ACC112 (cell line): ENCODE results near the gene MYL3.

Source experiments
- H2AFZ ChIP-seq: fragments of 200-600 bp; sonication (generic); one replicate; pipeline ENCODE4 v1.6.0; 2017; ENCODE audit warnings: antibody characterized with exemption, low read length; ENCODE audit not compliant: unreplicated experiment
- H3K27ac ChIP-seq: fragments of 200-600 bp; sonication (generic); 2 replicates; pipeline ENCODE4 v1.5.1; 2014; ENCODE audit warnings: low read depth, mild to moderate bottlenecking, antibody characterized with exemption, low read length, moderate library complexity
- H3K27me3 ChIP-seq: fragments of 200-600 bp; sonication (generic); 2 replicates; pipeline ENCODE4 v1.6.1; 2014; ENCODE audit warnings: mild to moderate bottlenecking, antibody characterized with exemption, low read length, moderate library complexity, mixed read lengths; ENCODE audit not compliant: insufficient read depth
- H3K36me3 ChIP-seq: fragments of 200-600 bp; sonication (generic); 2 replicates; pipeline ENCODE4 v1.6.1; 2016; ENCODE audit warnings: mild to moderate bottlenecking, antibody characterized with exemption, low read length, moderate library complexity, mixed read lengths; ENCODE audit not compliant: insufficient read depth
- H3K4me1 ChIP-seq: fragments of 200-600 bp; sonication (generic); one replicate; pipeline ENCODE4 v1.6.1; 2016; ENCODE audit warnings: low read length, mixed read lengths; ENCODE audit not compliant: insufficient read depth, unreplicated experiment, control insufficient read depth
- H3K4me3 ChIP-seq: fragments of 200-600 bp; sonication (generic); 2 replicates; pipeline ENCODE4 v1.5.1; 2014; ENCODE audit warnings: mild to moderate bottlenecking, low read depth, low read length
- H3K79me2 ChIP-seq: fragments of 200-600 bp; sonication (generic); one replicate; pipeline ENCODE4 v1.6.0; 2016; ENCODE audit warnings: low read length; ENCODE audit not compliant: control insufficient read depth, unreplicated experiment, insufficient read depth

The MYL3 gene

GRCh38 chr3:46883054-46883829, 20.0 kb upstream of the MYL3 start:
- no peaks in the 10 kb centered on the region for H3K36me3 ChIP-seq
- H3K27me3 ChIP-seq = peaks cover 53% of the 10 kb centered on the region
- no peak overlapping the region for H3K27ac ChIP-seq

GRCh38 chr3:46882377-46883053, 19.3 kb upstream of the MYL3 start:
- peaks cover 7% of the 10 kb centered on the region for H3K4me1 ChIP-seq
- peak overlapping the region; percentile 87 for H2AFZ ChIP-seq
- no peaks in the 10 kb centered on the region for H3K79me2 ChIP-seq
- no peaks in the 10 kb centered on the region for H3K36me3 ChIP-seq
- peak overlapping the region; percentile 75 for H3K4me3 ChIP-seq
- peaks cover 53% of the 10 kb centered on the region for H3K27me3 ChIP-seq
- H3K27ac ChIP-seq = no peak overlapping the region

More at GRCh38 chr3:46883054-46883829, 20.0 kb upstream of the MYL3 start:
- H3K4me3 ChIP-seq = peak overlapping the region; percentile 75
- peaks cover 7% of the 10 kb centered on the region for H3K4me1 ChIP-seq
- H2AFZ ChIP-seq = no peak overlapping the region
- no peaks in the 10 kb centered on the region for H3K79me2 ChIP-seq

DNA sequence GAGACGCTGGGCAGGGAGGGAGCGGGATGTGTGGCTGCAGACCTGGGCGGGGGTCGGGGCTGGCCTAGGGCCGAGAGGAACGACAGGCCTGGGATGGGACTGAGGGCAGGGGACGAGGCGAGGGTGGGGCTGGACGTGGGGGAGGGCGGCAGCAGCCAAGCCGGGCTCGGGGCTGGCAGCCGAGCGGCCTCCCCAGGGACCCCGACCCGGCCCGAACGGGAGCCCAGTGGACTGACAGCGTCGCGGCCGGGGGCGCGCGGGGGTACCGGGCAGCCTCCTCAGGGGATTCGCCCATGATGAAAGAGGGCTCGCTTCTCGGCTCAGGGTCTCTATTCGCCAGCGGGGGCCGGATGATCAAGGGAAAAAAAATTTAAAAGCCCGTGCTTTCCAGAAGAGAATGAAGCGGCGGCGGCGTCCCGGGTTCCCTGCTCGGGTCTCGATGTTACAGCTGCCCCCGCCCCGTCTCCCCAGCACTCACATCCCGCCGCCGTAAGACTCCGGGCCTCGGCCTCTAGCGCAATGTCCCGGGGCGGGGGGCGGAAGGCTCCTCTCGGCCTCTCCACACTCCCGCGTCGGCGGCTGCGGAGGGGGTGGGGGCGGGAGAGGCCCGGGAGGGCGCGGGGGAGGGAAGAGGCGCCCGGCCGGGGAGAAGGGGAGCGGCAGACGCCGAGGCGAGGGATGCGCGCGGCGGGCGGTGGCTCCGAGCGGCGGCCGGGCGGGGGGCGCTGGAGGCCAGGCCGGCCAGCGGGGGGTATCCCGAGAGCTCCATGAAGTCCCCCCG, 18.5 kb upstream of the MYL3 start:
- H3K36me3 ChIP-seq = no peaks in the 10 kb centered on the region
- H3K4me3 ChIP-seq = peak overlapping the region; percentile 75
- H3K79me2 ChIP-seq = no peaks in the 10 kb centered on the region
- no peak overlapping the region for H3K27ac ChIP-seq
- H2AFZ ChIP-seq = peak overlapping the region; percentile 87
- H3K27me3 ChIP-seq = peaks cover 53% of the 10 kb centered on the region
- H3K4me1 ChIP-seq = peaks cover 7% of the 10 kb centered on the region

GRCh38 chr3:46880884-46881595, 17.8 kb upstream of the MYL3 start:
- Histone ChIP-seq H3K4me1 (peaks cover 7% of the 10 kb centered on the region), H3K27ac (no peak overlapping the region), H3K27me3 (peaks cover 52% of the 10 kb centered on the region), H2AFZ (no peak overlapping the region), H3K4me3 (peak overlapping the region; percentile 75; the same call in 1 of the 2 replicates), H3K79me2 (no peaks in the 10 kb centered on the region), H3K36me3 (no peaks in the 10 kb centered on the region)

DNA sequence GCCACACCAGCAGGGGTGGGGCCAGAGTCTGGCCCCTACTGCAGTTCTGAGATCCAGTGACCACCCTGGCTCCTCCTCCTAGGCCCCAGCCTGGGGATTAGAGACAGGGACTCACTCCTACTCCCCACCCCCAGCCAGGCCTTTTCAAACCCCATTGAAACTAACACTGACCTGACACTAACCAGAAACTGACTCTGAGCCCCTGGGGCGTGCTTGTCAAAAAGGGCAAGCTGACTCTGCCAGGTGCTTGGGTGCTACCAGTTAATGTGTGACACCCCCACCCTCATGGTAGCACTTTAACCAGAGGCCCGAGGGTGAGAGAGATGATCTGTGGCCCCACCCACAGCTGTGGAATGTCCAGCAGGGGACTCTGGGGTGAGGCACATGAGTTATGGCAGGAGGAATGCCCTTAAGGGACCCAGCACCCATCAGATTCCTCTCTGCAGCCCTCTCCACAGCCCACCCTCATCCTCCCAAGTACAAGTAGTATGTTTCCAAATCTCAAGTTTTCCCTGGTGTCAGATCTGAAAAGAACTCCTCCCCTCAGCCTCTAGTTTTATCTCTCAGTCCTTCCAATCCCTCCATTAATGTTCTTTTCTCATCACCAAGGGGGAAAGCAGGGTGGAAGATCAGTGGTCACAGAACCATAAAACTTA, 15.7 kb upstream of the MYL3 start:
- Histone ChIP-seq H3K36me3 (no peaks in the 10 kb centered on the region), H2AFZ (no peak overlapping the region), H3K4me1 (peaks cover 7% of the 10 kb centered on the region), H3K27ac (no peak overlapping the region), H3K4me3 (no peak overlapping the region), H3K27me3 (peaks cover 32% of the 10 kb centered on the region), H3K79me2 (no peaks in the 10 kb centered on the region)

DNA sequence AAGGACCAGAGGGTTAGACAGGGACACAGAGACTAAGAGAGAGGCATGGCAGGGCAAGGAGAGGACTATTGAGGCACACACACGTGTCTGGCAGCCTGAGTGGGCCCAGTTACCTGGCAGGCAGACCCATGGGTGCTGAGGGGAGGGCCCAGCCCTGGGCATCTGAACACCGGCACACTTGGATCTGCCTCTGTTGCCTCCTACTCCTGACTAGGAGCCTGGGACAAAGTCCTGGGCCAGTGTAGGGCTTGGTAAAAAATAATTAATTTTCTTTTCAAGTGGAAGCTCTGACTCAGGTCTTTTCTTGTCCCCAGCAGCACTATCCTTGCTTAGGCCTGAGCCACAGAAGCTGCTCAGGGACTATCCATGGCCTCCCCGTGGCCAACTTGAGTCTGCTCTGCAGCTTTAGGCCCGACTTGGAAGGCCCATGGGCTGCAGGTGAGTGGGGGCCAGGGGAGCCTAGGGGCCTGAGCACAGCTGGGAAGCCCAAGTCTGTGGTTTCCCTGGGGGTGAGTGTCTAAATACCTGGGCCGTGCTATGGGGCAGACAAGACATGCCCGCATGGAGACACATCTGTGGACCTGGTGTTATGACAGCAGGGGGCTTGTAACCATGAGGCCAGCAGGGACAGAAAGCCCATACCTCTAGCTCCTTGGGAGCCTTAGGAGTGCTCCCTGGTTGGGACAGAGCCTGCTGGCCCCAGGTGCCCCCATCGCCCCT, 14.3 kb upstream of the MYL3 start, which contains the start of gene PTH1R:
Gene PTH1R, plus strand, starts transcription at position 316 of the 720 bp plus-strand sequence. CDS start 5,839 bp downstream, outside the sequence.
- Histone ChIP-seq H3K79me2 (no peaks in the 10 kb centered on the region), H3K36me3 (no peaks in the 10 kb centered on the region), H2AFZ (no peak within 1 kb of the TSS), H3K27me3 (peaks cover 26% of the 10 kb centered on the region), H3K4me3 (no peak within 1 kb of the TSS), H3K27ac (no peak within 1 kb of the TSS), H3K4me1 (peaks cover 7% of the 10 kb centered on the region)

DNA sequence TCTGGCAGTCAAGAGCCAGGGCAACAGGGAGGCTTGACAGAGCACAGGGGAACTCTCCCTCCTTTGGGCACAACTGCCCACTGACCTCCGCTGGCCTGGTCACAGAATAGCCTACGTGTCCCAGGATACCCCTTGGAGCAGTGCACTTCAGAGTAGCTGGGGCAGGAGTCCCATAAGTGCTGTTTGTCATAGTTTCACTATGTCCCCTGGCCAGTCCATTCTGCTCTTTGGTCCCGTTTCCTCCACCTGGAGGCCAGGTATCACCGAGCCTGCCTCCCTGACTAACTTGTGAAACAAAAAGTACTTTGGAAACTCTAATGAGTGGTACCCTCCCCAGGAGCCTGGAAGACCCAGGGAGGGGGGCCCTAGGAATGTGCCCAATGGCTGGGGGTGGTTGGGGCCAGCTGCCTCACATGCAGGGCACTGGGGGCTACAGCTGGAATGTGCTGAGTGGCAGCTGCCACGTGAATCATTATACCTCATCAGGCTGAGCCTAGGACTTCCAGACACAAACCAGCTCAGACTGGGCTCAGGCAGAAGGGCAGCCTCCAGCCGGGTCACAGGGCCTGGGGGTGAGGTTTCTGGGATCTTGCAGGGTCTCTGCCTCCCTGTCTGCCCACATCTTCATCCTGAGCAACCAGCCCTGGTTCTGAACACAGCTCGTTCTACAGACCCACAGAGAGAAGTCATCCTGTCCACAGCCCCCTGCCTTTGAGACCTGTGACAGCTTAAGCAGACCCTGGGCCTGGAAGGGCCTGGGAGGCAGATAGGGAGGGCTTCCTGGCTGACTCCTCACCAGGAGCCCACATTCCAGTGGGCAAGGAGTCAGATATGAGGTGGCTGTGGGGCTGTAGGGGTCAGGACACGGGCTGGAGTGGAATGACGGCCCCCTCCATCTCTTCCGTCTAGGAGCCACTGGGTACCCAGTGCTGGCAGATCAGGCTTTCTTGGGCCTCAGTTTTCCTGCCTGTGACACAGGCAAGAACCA, 13.4 kb upstream of the MYL3 start:
- Histone ChIP-seq H3K36me3 (no peaks in the 10 kb centered on the region), H3K79me2 (no peaks in the 10 kb centered on the region), H3K4me1 (peaks cover 7% of the 10 kb centered on the region), H2AFZ (no peak overlapping the region), H3K4me3 (no peak overlapping the region), H3K27ac (no peak overlapping the region), H3K27me3 (peaks cover 19% of the 10 kb centered on the region)

DNA sequence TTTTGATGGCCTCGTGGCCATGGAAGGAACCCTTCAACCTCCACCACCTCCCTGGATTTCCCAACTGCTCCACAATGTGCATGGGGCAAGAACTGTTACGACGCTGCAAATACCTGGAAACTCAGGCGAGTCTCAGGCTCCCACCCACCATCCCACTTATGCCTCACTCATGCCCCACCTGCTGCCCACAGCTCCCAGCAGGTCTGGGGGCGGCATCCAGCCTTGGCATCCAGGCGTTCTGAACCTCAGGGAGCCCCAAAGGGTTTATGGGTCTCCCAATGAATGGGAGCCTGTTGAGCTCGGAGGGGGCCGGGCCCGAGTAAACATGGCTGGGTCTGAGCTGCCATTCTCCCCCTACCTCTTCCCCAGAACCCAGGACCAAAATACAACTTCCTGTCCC, 12.3 kb upstream of the MYL3 start:
- H2AFZ ChIP-seq = no peak overlapping the region
- peaks cover 7% of the 10 kb centered on the region for H3K4me1 ChIP-seq
- peaks cover 9% of the 10 kb centered on the region for H3K27me3 ChIP-seq

DNA sequence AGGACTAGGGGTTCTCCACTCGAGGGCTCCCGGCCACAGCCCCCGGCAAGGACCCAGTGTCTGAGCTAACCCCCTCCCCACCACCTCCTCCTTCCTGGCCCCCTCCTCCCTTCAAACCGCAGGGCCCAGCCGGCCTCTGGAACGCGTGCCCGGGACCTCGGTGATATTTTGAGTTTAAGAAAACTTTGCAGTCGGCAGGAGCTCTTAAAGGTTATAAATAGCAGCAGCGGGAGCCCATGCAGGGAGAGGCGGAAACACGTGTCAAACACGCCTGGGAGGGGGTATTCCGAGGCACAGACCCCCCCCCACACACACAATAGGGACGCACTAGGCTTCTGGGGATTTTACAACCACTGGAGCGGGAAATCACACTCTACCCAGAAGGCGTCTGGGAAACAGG, 11.2 kb upstream of the MYL3 start:
- Histone ChIP-seq H3K4me1 (peaks cover 7% of the 10 kb centered on the region), H3K79me2 (no peaks in the 10 kb centered on the region), H3K27me3 (peaks cover 5% of the 10 kb centered on the region; the same call in 1 of the 2 replicates), H2AFZ (no peak overlapping the region), H3K4me3 (no peak overlapping the region), H3K36me3 (no peaks in the 10 kb centered on the region), H3K27ac (no peak overlapping the region)

More for the DNA sequence above, 12.3 kb upstream of the MYL3 start:
- no peaks in the 10 kb centered on the region for H3K36me3 ChIP-seq
- no peak overlapping the region for H3K27ac ChIP-seq
- H3K4me3 ChIP-seq = no peak overlapping the region
- no peaks in the 10 kb centered on the region for H3K79me2 ChIP-seq
